GM21360 (cell line): ENCODE data around the gene CTTN.
"Not testable (repeated sequence)": the region's sequence is repeated elsewhere in the genome, so short reads cannot be mapped to it uniquely, and the experiment has no call there.

Experiments
- ATAC-seq: cut with Tn5 transposase; IDR thresholded peaks from one replicate; pipeline ENCODE4 v1.9.1; 2021; ENCODE audit warnings: mild to moderate bottlenecking, moderate library complexity; ENCODE audit not compliant: unreplicated experiment

CTTN gene

DNA sequence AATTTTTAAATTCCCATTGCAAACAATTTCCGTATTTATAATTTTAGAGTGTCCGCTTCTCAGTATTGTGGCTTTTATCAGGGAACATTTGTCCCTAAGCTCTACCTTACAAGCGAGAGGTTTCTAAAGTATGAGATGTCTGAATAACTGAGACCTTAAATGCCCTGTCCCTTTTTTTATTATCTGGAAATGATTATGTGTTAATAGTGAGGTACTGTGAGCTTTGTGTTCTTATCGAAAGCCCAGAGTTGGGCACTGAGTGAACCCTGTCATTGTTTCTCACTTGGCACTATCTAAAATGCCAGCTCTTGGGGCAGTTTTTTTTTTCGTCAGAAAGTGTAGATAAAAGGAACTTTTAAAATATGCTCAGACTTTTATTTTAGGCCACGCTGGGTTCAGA is 9.5 kb downstream of the CTTN start:
- ATAC-seq = no peak

DNA sequence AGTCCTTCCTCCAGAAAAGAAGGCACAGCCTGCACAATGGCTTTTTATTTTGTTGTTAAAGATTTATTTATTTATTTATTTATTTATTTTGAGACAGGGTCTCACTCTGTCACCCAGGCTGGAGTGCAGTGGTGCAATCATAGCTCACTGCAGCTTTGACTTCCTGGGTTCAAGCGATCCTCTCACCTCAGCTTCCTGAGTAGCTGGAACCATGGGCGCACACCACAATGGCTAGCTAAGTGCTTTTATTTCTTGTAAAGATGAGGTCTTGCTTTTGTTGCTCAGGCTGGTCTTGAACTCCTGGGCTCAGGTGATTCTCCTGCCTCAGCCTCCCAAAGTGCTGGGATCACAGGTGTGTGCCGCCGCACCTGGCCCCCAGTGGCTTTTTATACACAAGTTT is 10.0 kb downstream of the CTTN start:
- not testable (repeated sequence) for ATAC-seq

DNA sequence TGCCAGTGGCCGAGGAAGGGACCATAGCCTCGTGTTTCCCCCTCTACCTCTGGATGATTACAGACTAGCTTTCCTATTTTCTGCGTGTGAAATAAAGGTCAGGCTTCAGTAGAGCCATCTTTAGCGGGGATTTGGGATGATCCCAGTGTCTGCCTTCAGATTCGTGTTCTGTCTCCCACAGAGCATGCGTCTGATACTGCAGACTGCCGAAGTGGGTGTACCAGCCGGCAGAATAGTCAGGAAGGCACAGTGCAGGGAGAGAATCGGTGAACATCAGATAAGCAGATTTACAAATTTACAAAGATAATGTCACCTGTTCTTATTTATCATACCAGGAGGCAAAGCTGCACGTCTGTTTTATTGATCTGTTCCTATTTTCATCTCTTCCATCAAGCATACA is 11.1 kb downstream of the CTTN start:
- no peak for ATAC-seq

DNA sequence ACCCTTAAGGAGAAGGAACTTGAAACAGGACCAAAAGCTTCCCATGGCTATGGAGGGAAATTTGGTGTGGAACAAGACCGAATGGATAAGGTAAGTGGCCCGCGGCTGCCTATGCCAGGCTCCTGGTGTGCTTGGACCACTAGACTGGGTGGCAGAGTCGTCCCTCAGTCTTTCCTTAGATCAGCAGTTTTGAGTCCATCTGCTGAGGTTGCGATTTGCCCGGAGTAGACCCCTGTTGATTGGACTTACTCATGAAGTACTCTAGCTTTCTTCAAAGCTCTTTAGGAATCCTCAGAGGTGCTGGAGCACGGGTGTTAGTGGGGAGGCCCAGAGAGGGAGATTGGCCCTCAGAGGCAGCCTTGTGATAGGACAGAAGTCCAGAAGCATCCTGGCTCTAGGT is 11.5 kb downstream of the CTTN start:
- no peak for ATAC-seq

DNA sequence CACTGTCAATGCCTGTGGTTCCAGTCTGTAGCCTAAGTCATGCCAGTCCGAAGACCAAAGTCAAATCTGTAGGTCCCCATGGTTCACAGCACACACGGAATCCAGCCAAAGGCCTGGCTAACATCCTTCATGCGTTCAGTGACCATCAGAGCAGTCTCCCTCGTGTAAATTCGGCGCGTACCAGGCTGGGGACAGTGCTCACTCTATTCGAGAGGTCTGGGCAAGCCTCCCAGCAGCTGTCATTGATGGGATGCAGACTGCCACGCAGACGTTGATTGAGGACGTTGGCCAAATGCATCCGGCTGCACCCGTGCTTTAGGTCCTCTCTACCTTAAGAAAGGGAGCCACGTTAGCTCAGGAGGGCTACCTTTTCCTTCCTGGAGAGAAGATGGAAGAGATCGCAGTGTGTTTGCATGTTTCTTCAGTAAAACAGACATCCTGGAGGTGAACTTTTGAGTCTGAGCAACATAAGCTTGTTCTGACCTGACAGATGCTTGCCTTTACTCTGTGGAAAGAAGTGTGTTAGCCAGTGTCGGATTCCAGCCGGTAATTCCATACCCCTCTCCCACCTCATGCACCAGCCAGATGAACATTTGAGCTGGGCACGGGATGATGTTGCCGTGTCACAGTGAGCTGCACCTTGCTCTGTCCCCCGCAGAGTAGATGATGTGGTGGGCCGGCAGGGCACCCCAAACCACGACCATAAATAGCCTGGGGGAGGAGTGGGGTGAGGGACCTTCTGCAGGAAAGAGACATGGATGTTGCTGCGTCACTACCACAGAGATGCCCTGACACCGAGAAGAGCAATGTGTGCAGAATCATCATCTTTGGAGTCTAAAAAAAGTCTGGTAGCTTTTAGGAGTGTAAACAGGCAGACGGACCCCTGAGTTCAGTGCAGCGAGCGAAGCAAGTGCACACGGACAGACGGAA is 12.2 kb downstream of the CTTN start:
- ATAC-seq = no peak

DNA sequence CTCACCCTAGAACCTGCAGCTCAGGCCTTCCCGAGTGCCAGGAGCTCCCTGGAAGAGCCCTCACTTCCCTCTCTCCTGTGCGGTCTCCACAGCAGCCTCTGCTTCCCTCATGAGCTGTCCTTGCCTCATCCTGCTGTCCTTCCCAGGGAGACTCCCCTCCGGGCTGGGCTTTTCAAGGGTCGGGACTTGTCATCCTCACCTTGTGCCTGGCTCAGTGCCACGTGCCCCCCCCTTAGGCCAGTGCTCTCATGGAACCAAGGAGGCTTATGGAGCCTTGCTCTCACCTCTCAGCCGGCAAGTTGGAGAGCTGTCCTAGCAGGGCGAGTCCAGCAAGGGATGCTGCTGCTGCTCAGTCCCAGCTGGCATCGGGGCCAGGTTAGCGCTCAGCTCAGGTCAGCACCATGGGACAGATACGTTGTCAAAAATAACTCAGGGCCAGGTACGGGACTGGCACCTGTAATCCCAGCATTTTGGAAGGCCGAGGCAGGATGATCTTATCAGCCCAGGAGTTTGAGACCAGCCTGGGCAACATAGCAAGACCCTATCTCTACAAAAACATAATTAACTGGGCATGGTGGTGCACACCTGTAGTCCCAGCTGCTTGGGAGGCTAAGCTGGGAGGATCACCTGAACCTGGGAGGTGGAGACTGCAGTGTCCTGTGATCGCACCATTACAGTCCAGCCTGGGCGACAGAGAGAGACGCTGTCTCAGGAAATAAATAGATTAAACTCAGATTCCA is 13.6 kb downstream of the CTTN start:
- no peak for ATAC-seq

DNA sequence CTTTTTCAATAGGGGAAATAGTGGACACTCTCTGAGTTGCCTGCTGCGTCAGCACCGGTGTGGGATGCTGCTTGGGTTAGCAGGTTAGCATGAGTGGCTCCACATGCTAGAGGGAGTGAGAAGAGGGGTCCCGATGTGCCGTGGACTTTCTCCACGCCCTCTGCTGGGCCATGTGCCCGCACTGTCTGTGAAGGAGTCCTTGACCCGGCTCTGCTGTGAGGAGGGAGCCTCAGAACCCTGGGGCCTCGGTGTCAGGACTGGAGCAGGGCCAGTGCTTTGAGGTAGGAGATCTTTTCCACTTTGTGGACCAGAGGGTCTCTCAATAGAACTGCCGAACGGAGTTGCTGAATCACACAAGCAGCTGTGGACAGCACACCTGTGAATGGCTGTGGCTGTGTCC is 14.8 kb downstream of the CTTN start:
- no peak for ATAC-seq

DNA sequence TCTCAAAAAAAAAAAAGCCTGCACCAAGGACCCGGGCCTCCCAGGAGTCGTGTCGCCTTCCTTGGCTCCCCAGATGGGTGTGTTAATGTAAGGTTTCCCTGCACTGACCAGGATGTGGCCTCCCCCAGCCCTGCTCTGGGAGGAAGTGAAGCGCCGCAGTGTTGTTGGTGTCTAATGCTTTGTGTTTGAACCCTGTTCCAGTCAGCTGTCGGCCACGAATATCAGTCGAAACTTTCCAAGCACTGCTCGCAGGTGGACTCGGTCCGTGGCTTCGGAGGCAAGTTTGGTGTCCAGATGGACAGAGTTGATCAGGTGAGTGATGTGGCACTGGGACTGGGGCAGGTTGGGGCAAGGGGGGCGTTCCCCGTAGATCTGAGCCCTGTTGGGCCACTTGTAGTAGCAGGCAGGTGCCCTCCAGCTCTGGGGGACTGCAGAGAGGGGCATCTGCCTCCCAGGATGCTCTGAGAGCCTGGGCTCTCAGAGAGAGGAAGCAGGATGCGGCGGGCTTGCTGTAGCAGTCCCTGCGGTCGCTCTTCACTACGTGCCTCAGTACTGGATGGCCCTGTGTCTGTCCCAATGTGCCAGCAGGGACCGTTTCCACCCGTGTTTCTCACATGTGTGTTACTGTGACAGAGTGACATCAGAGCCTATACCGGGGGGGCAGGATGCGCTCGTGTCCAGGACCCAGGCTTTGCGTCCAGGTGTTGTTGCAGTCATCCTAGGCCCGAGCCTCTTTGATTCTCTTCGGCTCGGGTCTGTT is 16.2 kb downstream of the CTTN start:
- ATAC-seq = no peak

DNA sequence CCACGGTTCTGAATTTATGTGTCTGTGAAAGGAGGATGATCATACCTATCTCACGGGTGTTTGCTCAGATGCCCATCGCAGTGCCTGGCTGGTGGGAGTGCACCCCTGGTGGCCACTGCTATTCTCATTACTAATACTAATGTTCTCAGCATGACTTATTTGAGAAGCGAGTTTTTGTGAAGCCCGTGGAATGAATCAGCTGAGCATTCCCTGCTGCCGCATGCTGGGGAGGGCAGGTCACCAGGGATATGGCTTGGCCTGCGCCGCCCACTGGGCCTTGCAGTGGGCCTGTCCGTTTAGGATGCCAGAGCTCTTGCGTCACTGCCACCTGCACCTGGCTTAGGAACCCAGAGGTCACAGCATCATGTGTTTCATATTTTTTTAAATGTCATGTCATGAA is 16.9 kb downstream of the CTTN start:
- ATAC-seq = no peak

DNA sequence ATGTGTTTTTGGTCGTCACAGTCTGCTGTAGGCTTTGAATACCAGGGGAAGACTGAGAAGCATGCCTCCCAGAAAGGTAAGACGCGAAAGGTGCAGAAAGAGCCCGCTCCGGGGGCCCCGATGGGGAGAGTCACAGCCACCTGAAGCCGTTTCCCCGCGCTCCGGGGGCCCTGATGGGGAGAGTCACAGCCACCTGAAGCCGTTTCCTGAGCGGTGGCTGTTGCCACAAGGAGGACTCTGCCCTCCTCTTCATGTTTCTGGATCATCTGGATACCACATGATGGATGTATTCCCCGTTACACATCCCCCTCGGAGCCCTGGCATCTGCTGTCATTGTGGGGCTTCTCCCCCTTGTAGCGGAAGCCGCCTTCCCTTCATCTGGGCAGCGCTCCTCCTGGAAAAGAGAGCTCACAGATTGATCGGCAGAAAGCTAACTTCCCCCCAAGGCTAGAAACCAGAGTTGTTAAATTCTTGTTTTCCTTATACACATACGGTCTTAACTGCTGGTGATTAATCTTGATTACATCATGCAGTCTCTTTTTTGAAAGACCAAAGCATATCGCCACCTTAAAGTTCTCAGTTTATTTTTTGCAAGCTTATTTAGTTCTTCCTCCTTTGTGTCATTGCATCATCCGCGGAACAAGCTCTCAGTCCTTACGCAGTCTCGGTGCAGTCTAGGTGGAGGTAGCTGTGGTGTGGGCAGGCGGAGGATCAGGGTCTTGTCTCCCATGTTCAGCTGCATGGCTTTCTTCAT is 17.5 kb downstream of the CTTN start:
- no peak for ATAC-seq

DNA sequence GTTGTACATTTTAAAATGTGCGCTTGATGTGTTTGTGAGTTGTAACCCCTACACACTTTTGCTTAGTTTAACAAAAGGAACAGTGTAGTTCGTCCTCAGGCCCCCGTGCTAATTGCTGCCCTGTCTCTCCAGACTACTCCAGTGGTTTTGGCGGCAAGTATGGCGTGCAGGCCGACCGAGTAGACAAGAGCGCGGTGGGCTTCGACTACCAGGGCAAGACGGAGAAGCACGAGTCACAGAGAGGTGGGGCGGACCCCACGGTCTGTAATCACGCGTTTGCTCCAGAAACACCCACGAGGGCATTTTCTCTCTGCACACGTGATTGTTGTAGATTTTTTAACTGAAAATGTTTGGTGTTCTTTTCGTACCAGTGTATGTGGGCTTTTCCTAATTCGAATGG is 18.6 kb downstream of the CTTN start:
- ATAC-seq = no peak

DNA sequence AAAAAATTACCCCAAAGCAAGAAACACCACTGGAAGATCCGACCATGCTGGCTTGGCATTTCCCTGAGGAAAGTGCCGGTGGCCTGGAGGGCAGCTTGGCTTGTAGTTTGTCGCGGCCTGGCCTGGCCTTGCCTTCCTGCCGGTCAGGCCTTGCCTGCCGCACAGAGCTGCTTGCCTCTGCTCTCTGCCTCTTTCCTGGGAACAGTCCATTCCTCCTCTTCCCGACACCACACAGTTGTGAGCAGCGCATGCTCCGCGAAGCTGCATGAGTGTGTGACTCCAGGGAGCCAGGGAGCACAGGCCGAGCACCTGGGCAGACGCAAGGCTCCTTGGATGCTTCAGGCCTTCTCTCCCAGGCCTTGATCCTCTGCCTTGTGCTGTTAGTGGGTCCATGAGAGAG is 19.8 kb downstream of the CTTN start:
- ATAC-seq = no peak

DNA sequence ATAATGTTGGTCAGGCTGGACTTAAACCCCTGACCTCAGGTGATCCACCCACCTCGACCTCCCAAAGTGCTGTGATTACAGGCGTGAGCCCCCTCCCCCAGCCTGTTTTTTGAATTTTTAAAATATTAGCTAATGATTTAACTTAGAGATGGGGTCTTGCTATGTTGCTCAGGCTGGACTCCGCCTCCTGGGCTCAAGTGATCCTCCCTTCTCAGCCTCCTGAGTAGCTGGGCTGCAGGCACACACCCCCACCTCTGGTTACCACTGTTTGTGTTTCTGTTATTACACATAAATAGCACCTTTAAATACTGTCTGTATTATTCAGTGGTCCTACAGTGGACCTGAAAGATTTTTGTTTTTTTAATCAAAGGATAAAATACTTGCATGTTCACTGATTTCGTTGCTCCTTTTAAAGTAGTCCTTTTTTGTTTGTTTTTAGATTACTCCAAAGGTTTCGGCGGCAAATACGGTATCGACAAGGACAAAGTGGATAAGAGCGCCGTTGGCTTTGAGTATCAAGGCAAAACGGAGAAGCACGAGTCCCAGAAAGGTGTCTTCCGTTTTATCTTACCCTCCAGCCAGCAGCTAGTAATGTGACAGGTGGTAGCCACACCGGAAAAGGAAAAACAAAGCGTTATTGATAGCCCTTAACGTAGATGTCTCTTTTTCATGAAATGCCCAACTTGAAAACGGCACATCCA is 21.1 kb downstream of the CTTN start:
- ATAC-seq = no peak

DNA sequence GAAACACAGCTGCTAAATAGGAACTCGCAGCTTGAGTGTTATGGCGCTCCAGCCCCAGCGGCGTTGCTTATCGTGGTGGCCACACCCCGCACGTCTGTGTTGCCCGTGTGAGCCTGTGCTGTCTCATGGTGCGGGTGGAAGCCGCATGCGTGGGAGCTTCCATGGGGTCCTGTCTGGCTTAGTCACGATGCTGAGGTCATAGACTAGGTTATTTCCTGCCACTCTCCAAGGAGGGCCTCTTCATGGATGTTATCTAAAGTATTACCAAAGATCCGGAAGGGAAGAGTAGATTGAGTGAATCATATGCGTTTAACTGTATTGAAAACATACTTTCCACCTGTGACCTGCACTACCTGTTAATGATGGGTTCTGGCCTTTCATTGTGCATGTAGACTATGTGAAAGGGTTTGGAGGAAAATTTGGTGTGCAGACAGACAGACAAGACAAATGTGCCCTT is 21.7 kb downstream of the CTTN start:
- no peak for ATAC-seq

DNA sequence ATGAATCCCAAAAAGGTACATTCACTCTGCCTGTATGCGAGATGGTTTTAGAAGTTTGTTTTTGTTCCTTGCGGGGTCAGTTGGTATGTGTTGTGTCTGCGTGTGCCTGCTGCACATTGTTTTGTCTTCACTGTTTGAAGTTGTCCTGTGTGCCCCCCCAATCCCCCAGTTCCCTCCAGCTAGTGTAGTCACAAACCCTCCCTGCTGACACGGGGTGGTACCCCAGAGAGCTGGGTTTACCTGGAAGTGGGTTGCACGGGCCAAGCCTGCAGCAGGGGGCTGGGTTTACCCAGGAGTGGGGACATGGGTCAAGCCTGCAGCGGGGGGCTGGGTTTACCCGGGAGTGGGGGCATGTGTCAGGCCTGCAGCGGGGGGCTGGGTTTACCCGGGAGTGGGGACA is 22.2 kb downstream of the CTTN start:
- no peak for ATAC-seq

DNA sequence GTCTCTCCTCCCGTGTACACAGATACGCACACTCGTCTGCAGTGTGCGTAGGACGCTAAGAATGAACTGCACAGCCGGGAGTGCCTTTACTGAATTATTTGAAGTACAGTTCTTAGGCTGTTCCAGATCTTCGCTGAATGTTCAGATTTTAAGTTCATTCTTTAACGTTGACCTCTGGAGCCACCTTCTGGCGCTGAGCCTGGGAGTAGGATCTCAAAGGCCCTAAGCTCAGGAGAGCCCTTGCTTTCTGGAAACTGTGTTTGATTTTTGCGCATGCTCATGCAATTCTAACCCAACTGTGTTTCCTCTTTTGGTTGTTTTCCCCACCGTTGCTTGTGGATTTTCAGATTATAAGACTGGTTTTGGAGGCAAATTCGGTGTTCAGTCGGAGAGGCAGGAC is 22.8 kb downstream of the CTTN start:
- ATAC-seq = no peak

DNA sequence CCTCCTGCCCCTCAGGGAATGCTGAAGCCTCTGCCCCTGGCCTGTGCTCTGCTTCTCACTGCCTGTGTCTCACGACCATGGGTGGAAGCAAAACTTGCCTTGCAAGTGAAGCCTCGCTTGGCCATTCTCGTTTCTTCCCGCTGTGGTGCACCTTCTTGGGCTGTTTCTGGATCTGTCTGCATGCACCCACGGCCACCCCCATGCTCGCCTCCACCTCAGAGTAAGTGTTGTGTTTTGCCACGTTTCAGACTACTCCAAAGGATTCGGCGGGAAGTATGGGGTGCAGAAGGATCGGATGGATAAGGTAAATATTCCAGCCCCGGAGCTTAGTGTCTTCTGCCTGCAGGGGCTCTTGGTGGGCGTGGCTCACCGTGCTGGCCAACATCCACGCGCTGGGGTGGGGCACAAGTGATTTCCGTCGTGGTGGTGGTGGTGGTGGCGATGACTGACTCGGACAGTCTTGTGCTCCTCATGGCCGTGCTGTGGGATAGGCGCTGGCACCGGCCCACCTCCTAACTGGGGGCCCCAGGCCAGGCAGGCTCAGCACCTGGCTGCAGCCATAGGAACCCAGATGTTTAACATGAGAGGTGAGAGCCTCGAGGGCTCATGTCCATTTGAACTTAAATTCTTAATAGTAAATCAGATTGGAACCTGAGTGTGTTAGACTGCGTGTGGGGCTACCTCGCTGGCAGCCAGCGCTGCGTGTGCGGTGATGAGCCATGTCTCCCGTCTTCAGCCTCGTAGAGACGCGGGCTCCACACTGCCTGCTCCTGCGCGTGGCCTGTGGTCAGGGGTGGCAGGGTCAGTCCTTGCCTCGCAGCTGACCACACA is 24.6 kb downstream of the CTTN start:
- ATAC-seq = no peak

DNA sequence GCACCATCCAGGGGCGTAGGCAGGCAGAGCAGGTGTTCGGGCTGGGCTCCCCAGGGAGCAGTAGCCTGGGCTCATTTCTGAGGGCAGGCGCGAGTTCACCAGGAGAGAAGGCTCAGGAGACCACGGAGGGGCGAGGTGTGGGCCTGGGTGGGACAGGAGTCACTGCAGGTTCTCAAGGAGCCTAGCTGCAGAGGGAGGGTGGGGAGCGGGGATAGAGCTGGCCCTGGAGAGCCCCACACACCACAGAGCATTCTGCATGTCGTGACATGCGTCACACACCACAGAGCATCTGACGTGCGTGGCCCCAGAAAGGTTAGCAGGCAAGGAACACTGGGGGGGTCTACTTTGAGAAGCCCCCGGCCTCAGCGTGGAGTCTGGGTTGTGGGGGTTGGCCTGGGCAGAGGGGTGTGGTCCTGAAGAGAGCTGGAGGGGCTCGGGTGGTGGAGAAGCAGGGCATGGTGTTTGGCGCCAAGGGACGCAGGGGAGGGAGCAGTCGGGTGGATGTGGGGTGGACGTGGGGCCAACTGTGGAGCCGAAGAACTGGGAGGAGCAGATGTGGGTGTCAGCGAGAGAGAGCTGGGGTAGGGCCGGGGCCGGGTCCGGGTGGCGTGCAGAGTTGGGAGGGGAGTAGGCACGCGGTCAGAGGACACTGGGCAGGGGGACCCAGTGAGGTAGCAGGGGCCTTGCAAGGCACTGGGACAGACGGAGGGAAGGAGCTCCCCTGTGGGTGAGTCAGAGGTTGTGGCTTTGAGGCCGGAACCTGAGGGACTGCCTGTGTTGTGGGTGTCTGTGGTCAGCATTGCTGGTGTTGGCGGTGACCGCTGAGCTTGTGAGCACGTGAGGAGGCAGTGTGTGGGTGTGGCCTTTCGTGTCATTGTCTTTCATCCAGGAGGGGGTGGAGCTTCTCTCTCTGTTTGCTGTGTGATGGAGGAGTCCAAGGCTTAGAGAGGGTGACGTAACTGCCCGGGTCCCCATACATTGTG is 25.5 kb downstream of the CTTN start:
- no peak for ATAC-seq
